H9 (cell line): ENCODE measurements around the gene AGPAT1. TPM values are rescaled to one million over a fixed set of nuclear protein-coding genes. Genes with fewer than 3 reads are reported as not detected.

Source experiments
- DNase-seq: peaks from one replicate; pipeline ENCODE4 v3.0.0-alpha.2; 2017
- H2AFZ ChIP-seq: one replicate; pipeline ENCODE4 v1.6.1; 2013; ENCODE audit warnings: mild to moderate bottlenecking, low read length, control low read depth, moderate library complexity
- H2AK5ac ChIP-seq: 2 replicates; pipeline ENCODE4 v1.6.1; 2013; ENCODE audit warnings: low read length, control low read depth, mixed read lengths; ENCODE audit not compliant: insufficient read length
- H2BK120ac ChIP-seq: one replicate; pipeline ENCODE4 v1.6.1; 2013; ENCODE audit warnings: low read depth, mild to moderate bottlenecking, low read length, control low read depth, inconsistent platforms; ENCODE audit not compliant: poor library complexity, severe bottlenecking
- H2BK12ac ChIP-seq: 2 replicates; pipeline ENCODE4 v1.6.1; 2013; ENCODE audit warnings: low read length, control low read depth, mixed read lengths, low read depth; ENCODE audit not compliant: insufficient read length
- H2BK15ac ChIP-seq: 2 replicates; pipeline ENCODE4 v1.6.1; 2013; ENCODE audit warnings: low read depth, low read length, control low read depth
- H2BK20ac ChIP-seq: one replicate; pipeline ENCODE4 v1.6.1; 2013; ENCODE audit warnings: low read depth, mild to moderate bottlenecking, low read length, control low read depth, inconsistent platforms; ENCODE audit not compliant: poor library complexity, severe bottlenecking
- H2BK5ac ChIP-seq: 2 replicates; pipeline ENCODE4 v1.6.1; 2013; ENCODE audit warnings: low read length, control low read depth, mixed read lengths; ENCODE audit not compliant: insufficient read length
- H3K14ac ChIP-seq: 2 replicates; pipeline ENCODE4 v1.6.1; 2013; ENCODE audit warnings: low read length, control low read depth; ENCODE audit not compliant: insufficient read depth
- H3K18ac ChIP-seq: 2 replicates; pipeline ENCODE4 v1.6.1; 2013; ENCODE audit warnings: low read depth, mild to moderate bottlenecking, mixed read lengths, low read length, control low read depth; ENCODE audit not compliant: insufficient read length
- H3K23ac ChIP-seq: 2 replicates; pipeline ENCODE4 v1.6.1; 2013; ENCODE audit warnings: low read length, control low read depth, mixed read lengths, low read depth; ENCODE audit not compliant: insufficient read length
- H3K23me2 ChIP-seq: 2 replicates; pipeline ENCODE4 v1.6.1; 2013; ENCODE audit warnings: low read depth, mild to moderate bottlenecking, mixed read lengths, low read length, control low read depth; ENCODE audit not compliant: insufficient read length, poor library complexity, severe bottlenecking
- H3K27ac ChIP-seq: 2 replicates; pipeline ENCODE4 v1.5.1; 2013; ENCODE audit warnings: low read length, control low read depth, mixed read lengths, low read depth; ENCODE audit not compliant: insufficient read length
- H3K27me3 ChIP-seq: 2 replicates; pipeline ENCODE4 v1.6.1; 2013; ENCODE audit warnings: low read length, control low read depth, inconsistent platforms; ENCODE audit not compliant: insufficient read depth
- H3K4ac ChIP-seq: 2 replicates; pipeline ENCODE4 v1.6.1; 2013; ENCODE audit warnings: low read depth, mild to moderate bottlenecking, control low read depth, inconsistent platforms, low read length, moderate library complexity
- H3K4me1 ChIP-seq: 2 replicates; pipeline ENCODE4 v1.6.1; 2013; ENCODE audit warnings: low read length, control low read depth, inconsistent platforms; ENCODE audit not compliant: insufficient read depth
- H3K4me2 ChIP-seq: 2 replicates; pipeline ENCODE4 v1.6.1; 2013; ENCODE audit warnings: low read length, control low read depth, mixed read lengths; ENCODE audit not compliant: insufficient read length, insufficient read depth
- H3K56ac ChIP-seq: 2 replicates; pipeline ENCODE4 v1.6.1; 2013; ENCODE audit warnings: low read depth, mild to moderate bottlenecking, mixed read lengths, low read length, control low read depth; ENCODE audit not compliant: insufficient read length
- H3K79me1 ChIP-seq: 2 replicates; pipeline ENCODE4 v1.6.1; 2013; ENCODE audit warnings: low read depth, mild to moderate bottlenecking, moderate library complexity, low read length, control low read depth, inconsistent platforms; ENCODE audit not compliant: insufficient read depth, poor library complexity, severe bottlenecking
- H3K79me2 ChIP-seq: 2 replicates; pipeline ENCODE4 v1.6.1; 2013; ENCODE audit warnings: low read length, control low read depth, inconsistent platforms; ENCODE audit not compliant: insufficient read depth
- H3K9ac ChIP-seq: 2 replicates; pipeline ENCODE4 v1.6.1; 2013; ENCODE audit warnings: low read length, control low read depth, mixed read lengths; ENCODE audit not compliant: insufficient read length; ENCODE audit errors: extremely low read depth
- H3K9me3 ChIP-seq: one replicate; pipeline ENCODE4 v1.6.1; 2013; ENCODE audit warnings: low read depth, low read length, inconsistent platforms; ENCODE audit not compliant: control insufficient read depth
- H3T11ph ChIP-seq: one replicate; pipeline ENCODE4 v1.6.1; 2013; ENCODE audit warnings: mild to moderate bottlenecking, low read length, control low read depth, inconsistent platforms
- H4K20me1 ChIP-seq: one replicate; pipeline ENCODE4 v1.6.1; 2013; ENCODE audit not compliant: control insufficient read depth, insufficient read length, insufficient read depth
- H4K5ac ChIP-seq: 2 replicates; pipeline ENCODE4 v1.6.1; 2013; ENCODE audit warnings: low read depth, mild to moderate bottlenecking, mixed read lengths, low read length, control low read depth; ENCODE audit not compliant: insufficient read length
- H4K8ac ChIP-seq: replicated peaks from 2 replicates; pipeline ENCODE4 v1.6.1; 2013; ENCODE audit warnings: low read length, control low read depth, mixed read lengths, low read depth; ENCODE audit not compliant: insufficient read length
- H4K91ac ChIP-seq: 2 replicates; pipeline ENCODE4 v1.6.1; 2013; ENCODE audit warnings: low read depth, mild to moderate bottlenecking, moderate library complexity, mixed read lengths, low read length, control low read depth; ENCODE audit not compliant: insufficient read length
- H3K27ac Mint-ChIP-seq, 3 experiments: 2 replicates in 2 of 3; 3 replicates in 1 of 3; pipeline ENCODE4 v1.8.0; 2020 to 2021; ENCODE audit warnings: mixed read lengths in 3 of 3, mild to moderate bottlenecking in 1 of 3, moderate library complexity in 1 of 3
- H3K27me3 Mint-ChIP-seq: 2 replicates; pipeline ENCODE4 v1.8.0; 2021; ENCODE audit warnings: low read depth, mild to moderate bottlenecking, moderate library complexity, mixed read lengths
- H3K36me3 Mint-ChIP-seq, 3 experiments: 2 replicates in 2 of 3; 3 replicates in 1 of 3; pipeline ENCODE4 v1.8.0; 2020 to 2021; ENCODE audit warnings: low read depth in 3 of 3, mixed read lengths in 3 of 3; ENCODE audit not compliant: insufficient read depth in 1 of 3
- H3K4me1 Mint-ChIP-seq, 2 experiments: 2 replicates each; pipeline ENCODE4 v1.8.0; 2020; ENCODE audit warnings: mixed read lengths in 2 of 2
- H3K4me3 Mint-ChIP-seq, 2 experiments: 2 replicates in 1 of 2; 3 replicates in 1 of 2; pipeline ENCODE4 v1.8.0; 2020 to 2021; ENCODE audit warnings: mild to moderate bottlenecking in 2 of 2, mixed read lengths in 2 of 2, moderate library complexity in 1 of 2
- H3K9me3 Mint-ChIP-seq, 2 experiments: 2 replicates in 1 of 2; 3 replicates in 1 of 2; pipeline ENCODE4 v1.8.0; 2020; ENCODE audit warnings: mild to moderate bottlenecking in 2 of 2, mixed read lengths in 2 of 2, moderate library complexity in 1 of 2
- WGBS: extraction: QIAGEN DNeasy Blood & Tissue Kit; methylation state at CpG from one replicate; pipeline ENCODE4 v1.1.7; 2013; ENCODE audit warnings: missing lambda C conversion rate, low lambda C conversion rate, mixed read lengths; ENCODE audit not compliant: insufficient read length; ENCODE audit errors: extremely low coverage; 5-methylcytosine and 5-hydroxymethylcytosine counted together
- total RNA-seq: library from RNA; stranded (reverse); gene quantifications from 2 replicates; pipeline ENCODE4 v1.2.1, GENCODE V29; 2021
- TF ChIP-seq, protein P1 (sequence below): fragments of 200-600 bp; sonication (generic); conservative IDR thresholded peaks from 3 replicates; pipeline ENCODE4 v1.8.0; 2021; ENCODE audit warnings: antibody characterized with exemption, mild to moderate bottlenecking

Gene AGPAT1
- total RNA-seq, 1 experiment from 2014 or later, result 89.5 TPM

DNA sequence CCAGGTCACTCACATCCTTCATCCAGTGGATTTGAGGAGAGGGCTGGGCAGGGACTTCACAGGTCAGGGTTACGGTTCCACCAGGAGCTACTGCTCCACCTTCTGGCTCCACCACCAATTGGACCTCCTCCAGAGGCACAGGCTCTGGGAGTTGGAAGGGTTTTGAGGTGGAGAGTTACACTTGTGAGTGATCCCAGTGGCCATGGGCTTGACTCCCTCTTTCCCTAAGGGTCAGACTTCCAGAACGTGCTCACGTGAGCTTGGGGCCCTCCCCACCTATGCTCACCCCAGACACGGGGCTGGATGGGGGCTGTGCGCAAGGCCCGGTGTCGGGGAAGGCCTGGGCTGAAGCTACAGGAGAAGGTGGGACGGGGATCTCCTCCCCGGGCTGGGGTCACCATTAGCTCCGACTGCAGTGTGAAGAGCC is 6.7 kb upstream of the AGPAT1 start:
- H3K56ac ChIP-seq, result no peak overlapping the region
- H3K9me3 Mint-ChIP-seq, result no peaks in the 10 kb centered on the region; a peak in 1 of 5 replicates
- no peak overlapping the region for H2BK12ac ChIP-seq
- H3K23ac ChIP-seq, result no peak overlapping the region
- H2AFZ ChIP-seq, result no peak overlapping the region
- no peak overlapping the region for H2BK120ac ChIP-seq
- DNase-seq, result no peak
- H3K9me3 ChIP-seq, result no peaks in the 10 kb centered on the region
- H4K20me1 ChIP-seq, result no peaks in the 10 kb centered on the region
- H3K4ac ChIP-seq, result no peak overlapping the region
- no peaks in the 10 kb centered on the region for H3K4me1 ChIP-seq
- no peak overlapping the region for H3K4me2 ChIP-seq
- H3K23me2 ChIP-seq, result peaks cover 6% of the 10 kb centered on the region
- H3T11ph ChIP-seq, result no peak overlapping the region
- H3K9ac ChIP-seq, result no peak overlapping the region
- peaks cover 32 to 74% (median 62%) of the 10 kb centered on the region in 3 experiments for H3K36me3 Mint-ChIP-seq
- WGBS, result no CpG with 5 or more reads among the region's 10 CpGs
- no peak overlapping the region for H4K91ac ChIP-seq
- H3K27ac ChIP-seq, result no peak overlapping the region
- no peaks in the 10 kb centered on the region; the same call in 1 of the 2 replicates for H3K27me3 Mint-ChIP-seq
- H2BK20ac ChIP-seq, result no peak overlapping the region
- no peak overlapping the region for H2BK15ac ChIP-seq
- peak overlapping the region in 2 of 3 experiments; percentile 45 to 57; a peak in 4 of 7 replicates for H3K27ac Mint-ChIP-seq
- H3K14ac ChIP-seq, result no peak overlapping the region
- no peaks in the 10 kb centered on the region for H3K27me3 ChIP-seq
- no peak overlapping the region for H4K8ac ChIP-seq
- H2AK5ac ChIP-seq, result no peak overlapping the region
- H3K18ac ChIP-seq, result no peak overlapping the region
- H4K5ac ChIP-seq, result no peak overlapping the region
- H3K4me3 Mint-ChIP-seq, result no peak overlapping the region
- H3K79me1 ChIP-seq, result no peaks in the 10 kb centered on the region
- H3K79me2 ChIP-seq, result peaks cover 4% of the 10 kb centered on the region; the same call in 1 of the 2 replicates
- TF ChIP-seq, protein P1, sequence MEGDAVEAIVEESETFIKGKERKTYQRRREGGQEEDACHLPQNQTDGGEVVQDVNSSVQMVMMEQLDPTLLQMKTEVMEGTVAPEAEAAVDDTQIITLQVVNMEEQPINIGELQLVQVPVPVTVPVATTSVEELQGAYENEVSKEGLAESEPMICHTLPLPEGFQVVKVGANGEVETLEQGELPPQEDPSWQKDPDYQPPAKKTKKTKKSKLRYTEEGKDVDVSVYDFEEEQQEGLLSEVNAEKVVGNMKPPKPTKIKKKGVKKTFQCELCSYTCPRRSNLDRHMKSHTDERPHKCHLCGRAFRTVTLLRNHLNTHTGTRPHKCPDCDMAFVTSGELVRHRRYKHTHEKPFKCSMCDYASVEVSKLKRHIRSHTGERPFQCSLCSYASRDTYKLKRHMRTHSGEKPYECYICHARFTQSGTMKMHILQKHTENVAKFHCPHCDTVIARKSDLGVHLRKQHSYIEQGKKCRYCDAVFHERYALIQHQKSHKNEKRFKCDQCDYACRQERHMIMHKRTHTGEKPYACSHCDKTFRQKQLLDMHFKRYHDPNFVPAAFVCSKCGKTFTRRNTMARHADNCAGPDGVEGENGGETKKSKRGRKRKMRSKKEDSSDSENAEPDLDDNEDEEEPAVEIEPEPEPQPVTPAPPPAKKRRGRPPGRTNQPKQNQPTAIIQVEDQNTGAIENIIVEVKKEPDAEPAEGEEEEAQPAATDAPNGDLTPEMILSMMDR, result no peak
- peaks cover 15 to 30% of the 10 kb centered on the region in 2 experiments for H3K4me1 Mint-ChIP-seq
- no peak overlapping the region for H2BK5ac ChIP-seq
